HL-60 (cell line): ENCODE results near the gene TKTL1.

Source experiments
- DNase-seq, 2 experiments: peaks; one replicate each; pipeline ENCODE4 v3.0.0-alpha.2; 2010 to 2020; ENCODE audit warnings: low read depth in 1 of 2, low spot score in 1 of 2
- H3K27ac ChIP-seq: fragments of 250-450 bp; sonication (Bioruptor Pico); replicated peaks from 2 replicates; pipeline ENCODE4 v1.5.1; 2020; ENCODE audit warnings: mild to moderate bottlenecking, moderate library complexity
- H3K27me3 ChIP-seq: fragments of 250-450 bp; sonication (Bioruptor Pico); 2 replicates; pipeline ENCODE4 v1.5.1; 2021; ENCODE audit warnings: mild to moderate bottlenecking, moderate library complexity; ENCODE audit not compliant: insufficient read depth, poor library complexity, severe bottlenecking
- H3K4me3 ChIP-seq: replicated peaks from 2 replicates; pipeline ENCODE4 v1.5.1; 2011; ENCODE audit warnings: mild to moderate bottlenecking, control low read depth, low read length; ENCODE audit not compliant: insufficient read depth
- CTCF ChIP-seq: IDR thresholded peaks from one replicate; pipeline ENCODE4 v1.5.1; 2011; ENCODE audit warnings: low read length, control low read depth, inconsistent platforms; ENCODE audit not compliant: insufficient read depth
- GABPA ChIP-seq: IDR thresholded peaks from 2 replicates; pipeline ENCODE4 v1.6.1; 2012; ENCODE audit warnings: low read depth
- POLR2AphosphoS5 ChIP-seq: IDR thresholded peaks from 2 replicates; pipeline ENCODE4 v1.6.1; 2012; ENCODE audit warnings: low read depth
- SPI1 ChIP-seq: IDR thresholded peaks from 2 replicates; pipeline ENCODE4 v1.6.1; 2012; ENCODE audit warnings: low read depth, mild to moderate bottlenecking, borderline replicate concordance
- TF ChIP-seq, protein P1 (sequence below): IDR thresholded peaks from 2 replicates; pipeline ENCODE4 v1.6.1; 2012; ENCODE audit warnings: low read depth; ENCODE audit not compliant: insufficient replicate concordance

The TKTL1 gene

DNA sequence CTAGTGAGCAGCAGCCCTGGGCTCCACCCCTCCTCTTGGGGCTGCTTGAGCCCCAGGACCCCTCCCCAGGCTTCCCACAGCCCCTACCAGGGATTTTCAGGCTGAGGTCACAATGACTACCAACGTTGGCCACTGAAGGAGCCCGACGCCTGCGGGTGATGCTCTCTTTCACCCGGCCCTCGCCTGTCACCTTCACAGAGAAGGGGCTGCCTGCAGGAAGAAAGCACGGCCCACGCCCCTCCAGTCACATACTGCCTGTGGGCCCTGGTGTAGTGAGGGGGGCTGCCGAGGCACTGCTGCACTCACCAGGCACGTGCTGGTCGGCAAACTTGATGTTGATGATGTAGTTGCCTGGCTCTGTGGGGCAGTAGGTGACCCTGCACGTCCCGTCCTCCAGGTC, 56.9 kb downstream of the TKTL1 start:
- H3K4me3 ChIP-seq = no peak overlapping the region
- TF ChIP-seq GABPA (no peak), POLR2AphosphoS5 (no peak; the same call in 1 of the 2 replicates), CTCF (no peak), SPI1 (no peak)
- TF ChIP-seq, protein P1, sequence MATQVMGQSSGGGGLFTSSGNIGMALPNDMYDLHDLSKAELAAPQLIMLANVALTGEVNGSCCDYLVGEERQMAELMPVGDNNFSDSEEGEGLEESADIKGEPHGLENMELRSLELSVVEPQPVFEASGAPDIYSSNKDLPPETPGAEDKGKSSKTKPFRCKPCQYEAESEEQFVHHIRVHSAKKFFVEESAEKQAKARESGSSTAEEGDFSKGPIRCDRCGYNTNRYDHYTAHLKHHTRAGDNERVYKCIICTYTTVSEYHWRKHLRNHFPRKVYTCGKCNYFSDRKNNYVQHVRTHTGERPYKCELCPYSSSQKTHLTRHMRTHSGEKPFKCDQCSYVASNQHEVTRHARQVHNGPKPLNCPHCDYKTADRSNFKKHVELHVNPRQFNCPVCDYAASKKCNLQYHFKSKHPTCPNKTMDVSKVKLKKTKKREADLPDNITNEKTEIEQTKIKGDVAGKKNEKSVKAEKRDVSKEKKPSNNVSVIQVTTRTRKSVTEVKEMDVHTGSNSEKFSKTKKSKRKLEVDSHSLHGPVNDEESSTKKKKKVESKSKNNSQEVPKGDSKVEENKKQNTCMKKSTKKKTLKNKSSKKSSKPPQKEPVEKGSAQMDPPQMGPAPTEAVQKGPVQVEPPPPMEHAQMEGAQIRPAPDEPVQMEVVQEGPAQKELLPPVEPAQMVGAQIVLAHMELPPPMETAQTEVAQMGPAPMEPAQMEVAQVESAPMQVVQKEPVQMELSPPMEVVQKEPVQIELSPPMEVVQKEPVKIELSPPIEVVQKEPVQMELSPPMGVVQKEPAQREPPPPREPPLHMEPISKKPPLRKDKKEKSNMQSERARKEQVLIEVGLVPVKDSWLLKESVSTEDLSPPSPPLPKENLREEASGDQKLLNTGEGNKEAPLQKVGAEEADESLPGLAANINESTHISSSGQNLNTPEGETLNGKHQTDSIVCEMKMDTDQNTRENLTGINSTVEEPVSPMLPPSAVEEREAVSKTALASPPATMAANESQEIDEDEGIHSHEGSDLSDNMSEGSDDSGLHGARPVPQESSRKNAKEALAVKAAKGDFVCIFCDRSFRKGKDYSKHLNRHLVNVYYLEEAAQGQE = no peak
- no peaks in the 10 kb centered on the region for H3K27me3 ChIP-seq
- DNase-seq = peak in 1 of 2 experiments; percentile 11
- no peak overlapping the region for H3K27ac ChIP-seq

DNA sequence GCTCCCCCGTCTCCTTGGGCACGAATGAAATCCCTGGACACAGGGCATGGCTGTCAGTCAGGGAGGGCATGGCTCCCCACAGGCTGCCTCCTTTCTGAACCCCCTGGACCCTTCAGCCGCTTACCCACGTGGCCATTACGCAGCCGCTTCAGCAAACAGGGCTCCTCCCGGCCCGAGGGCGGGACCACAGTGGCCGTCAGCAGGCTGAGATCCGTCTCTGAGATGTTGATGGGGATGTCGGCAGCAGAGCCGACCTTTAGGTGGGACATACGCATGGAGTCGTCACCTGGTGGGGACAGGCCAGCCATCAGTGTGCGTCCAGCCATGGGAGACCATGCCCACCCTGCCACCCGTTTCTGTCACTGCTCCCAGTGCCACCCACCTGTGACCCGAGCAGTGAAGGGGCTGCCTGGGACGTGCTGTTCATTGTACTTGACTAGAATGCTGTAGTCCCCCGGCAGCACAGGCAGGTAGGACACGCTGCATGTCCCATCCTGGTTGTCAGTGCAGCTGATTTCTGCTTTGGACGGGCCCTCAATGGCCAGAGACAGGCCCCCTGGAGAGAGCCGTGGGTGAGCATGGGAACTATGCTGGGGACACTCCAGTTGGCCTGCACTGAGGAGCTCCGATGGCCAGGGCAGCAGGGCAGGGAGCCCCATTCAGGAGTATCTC, 57.7 kb downstream of the TKTL1 start:
- Histone ChIP-seq H3K27me3 (no peaks in the 10 kb centered on the region), H3K4me3 (no peak overlapping the region), H3K27ac (no peak overlapping the region)
- peak in 1 of 2 experiments; percentile 15 for DNase-seq
- TF ChIP-seq SPI1 = no peak
- TF ChIP-seq POLR2AphosphoS5 = peak; percentile 43; the same call in 1 of the 2 replicates

- no peak overlapping the region for H3K4me3 ChIP-seq
- TF ChIP-seq, protein P1 = no peak
- TF ChIP-seq GABPA (no peak), POLR2AphosphoS5 (no peak), SPI1 (no peak), CTCF (no peak)
- DNase-seq = peak in 1 of 2 experiments; percentile 21
- H3K27ac ChIP-seq = no peak overlapping the region
- H3K27me3 ChIP-seq = no peaks in the 10 kb centered on the region
These were observed 58.4 kb downstream of the TKTL1 start for GRCh38 chrX:154354013-154354412.

- Histone ChIP-seq H3K27me3 (no peaks in the 10 kb centered on the region), H3K27ac (no peak overlapping the region), H3K4me3 (no peak overlapping the region)
- no peak for DNase-seq
- TF ChIP-seq POLR2AphosphoS5 (no peak), SPI1 (no peak), GABPA (no peak), CTCF (no peak)
- TF ChIP-seq, protein P1 = no peak
These were observed 58.9 kb downstream of the TKTL1 start for GRCh38 chrX:154354516-154354915.
